HEK293 (cell line): ENCODE data around the gene GNLY.

ENCODE experiments used
- ATF2 ChIP-seq: fragments of 450-650 bp; formaldehyde crosslinking; IDR thresholded peaks from 2 replicates; pipeline ENCODE4 v1.5.1; 2016; ENCODE audit warnings: missing biosample characterization, missing genetic modification characterization, low read depth
- CTCF ChIP-seq: fragments of 450-650 bp; formaldehyde crosslinking; IDR thresholded peaks from 2 replicates; pipeline ENCODE4 v1.5.1; 2016; ENCODE audit warnings: missing biosample characterization, missing genetic modification characterization
- MYNN ChIP-seq: fragments of 450-650 bp; formaldehyde crosslinking; IDR thresholded peaks from 2 replicates; pipeline ENCODE4 v1.5.1; 2016; ENCODE audit warnings: missing biosample characterization, missing genetic modification characterization, borderline replicate concordance
- WT1 ChIP-seq: fragments of 450-650 bp; formaldehyde crosslinking; IDR thresholded peaks from 2 replicates; pipeline ENCODE4 v1.5.1; 2016; ENCODE audit warnings: missing biosample characterization, missing genetic modification characterization
- YY1 ChIP-seq: fragments of 450-650 bp; formaldehyde crosslinking; IDR thresholded peaks from 2 replicates; pipeline ENCODE4 v1.5.1; 2018; ENCODE audit warnings: missing biosample characterization, missing genetic modification characterization
- ZBTB1 ChIP-seq: fragments of 450-650 bp; formaldehyde crosslinking; IDR thresholded peaks from 2 replicates; pipeline ENCODE4 v1.5.1; 2016; ENCODE audit warnings: missing biosample characterization, missing genetic modification characterization
- ZNF175 ChIP-seq: fragments of 450-650 bp; formaldehyde crosslinking; IDR thresholded peaks from 2 replicates; pipeline ENCODE4 v1.5.1; 2016; ENCODE audit warnings: missing biosample characterization, missing genetic modification characterization
- ZNF221 ChIP-seq: fragments of 450-650 bp; formaldehyde crosslinking; IDR thresholded peaks from 2 replicates; pipeline ENCODE4 v1.5.1; 2017; ENCODE audit warnings: missing biosample characterization, missing genetic modification characterization, borderline replicate concordance
- ZNF274 ChIP-seq, 2 experiments: fragments of 200-500 bp in 1 of 2; fragments of 450-650 bp in 1 of 2; sonication (Bioruptor generic) in 1 of 2; formaldehyde crosslinking in 1 of 2; IDR thresholded peaks; 2 replicates each; pipeline versions ENCODE4 v1.5.1 to v1.6.1; 2014 to 2016; ENCODE audit warnings: borderline replicate concordance in 1 of 2, inconsistent platforms in 1 of 2, low read length in 1 of 2, missing biosample characterization in 1 of 2, missing genetic modification characterization in 1 of 2
- ZNF391 ChIP-seq: fragments of 450-650 bp; formaldehyde crosslinking; IDR thresholded peaks from 2 replicates; pipeline ENCODE4 v1.5.1; 2016; ENCODE audit warnings: low read depth, missing biosample characterization, missing genetic modification characterization, borderline replicate concordance
- ZNF423 ChIP-seq: fragments of 450-650 bp; formaldehyde crosslinking; IDR thresholded peaks from 2 replicates; pipeline ENCODE4 v1.5.1; 2016; ENCODE audit warnings: missing biosample characterization, missing genetic modification characterization
- ZNF585B ChIP-seq: fragments of 450-650 bp; formaldehyde crosslinking; IDR thresholded peaks from 2 replicates; pipeline ENCODE4 v1.5.1; 2016; ENCODE audit warnings: missing biosample characterization, missing genetic modification characterization
- TF ChIP-seq, protein P1 (sequence below): fragments of 450-650 bp; formaldehyde crosslinking; IDR thresholded peaks from 2 replicates; pipeline ENCODE4 v1.5.1; 2016; ENCODE audit warnings: missing biosample characterization, missing genetic modification characterization, borderline replicate concordance
- TF ChIP-seq, protein P2 (sequence below): fragments of 450-650 bp; formaldehyde crosslinking; IDR thresholded peaks from 2 replicates; pipeline ENCODE4 v1.5.1; 2017; ENCODE audit warnings: missing biosample characterization, missing genetic modification characterization

- TF ChIP-seq, protein P1, sequence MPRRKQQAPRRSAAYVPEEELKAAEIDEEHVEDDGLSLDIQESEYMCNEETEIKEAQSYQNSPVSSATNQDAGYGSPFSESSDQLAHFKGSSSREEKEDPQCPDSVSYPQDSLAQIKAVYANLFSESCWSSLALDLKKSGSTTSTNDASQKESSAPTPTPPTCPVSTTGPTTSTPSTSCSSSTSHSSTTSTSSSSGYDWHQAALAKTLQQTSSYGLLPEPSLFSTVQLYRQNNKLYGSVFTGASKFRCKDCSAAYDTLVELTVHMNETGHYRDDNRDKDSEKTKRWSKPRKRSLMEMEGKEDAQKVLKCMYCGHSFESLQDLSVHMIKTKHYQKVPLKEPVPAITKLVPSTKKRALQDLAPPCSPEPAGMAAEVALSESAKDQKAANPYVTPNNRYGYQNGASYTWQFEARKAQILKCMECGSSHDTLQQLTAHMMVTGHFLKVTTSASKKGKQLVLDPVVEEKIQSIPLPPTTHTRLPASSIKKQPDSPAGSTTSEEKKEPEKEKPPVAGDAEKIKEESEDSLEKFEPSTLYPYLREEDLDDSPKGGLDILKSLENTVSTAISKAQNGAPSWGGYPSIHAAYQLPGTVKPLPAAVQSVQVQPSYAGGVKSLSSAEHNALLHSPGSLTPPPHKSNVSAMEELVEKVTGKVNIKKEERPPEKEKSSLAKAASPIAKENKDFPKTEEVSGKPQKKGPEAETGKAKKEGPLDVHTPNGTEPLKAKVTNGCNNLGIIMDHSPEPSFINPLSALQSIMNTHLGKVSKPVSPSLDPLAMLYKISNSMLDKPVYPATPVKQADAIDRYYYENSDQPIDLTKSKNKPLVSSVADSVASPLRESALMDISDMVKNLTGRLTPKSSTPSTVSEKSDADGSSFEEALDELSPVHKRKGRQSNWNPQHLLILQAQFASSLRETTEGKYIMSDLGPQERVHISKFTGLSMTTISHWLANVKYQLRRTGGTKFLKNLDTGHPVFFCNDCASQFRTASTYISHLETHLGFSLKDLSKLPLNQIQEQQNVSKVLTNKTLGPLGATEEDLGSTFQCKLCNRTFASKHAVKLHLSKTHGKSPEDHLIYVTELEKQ, result no peak
- TF ChIP-seq, protein P2, sequence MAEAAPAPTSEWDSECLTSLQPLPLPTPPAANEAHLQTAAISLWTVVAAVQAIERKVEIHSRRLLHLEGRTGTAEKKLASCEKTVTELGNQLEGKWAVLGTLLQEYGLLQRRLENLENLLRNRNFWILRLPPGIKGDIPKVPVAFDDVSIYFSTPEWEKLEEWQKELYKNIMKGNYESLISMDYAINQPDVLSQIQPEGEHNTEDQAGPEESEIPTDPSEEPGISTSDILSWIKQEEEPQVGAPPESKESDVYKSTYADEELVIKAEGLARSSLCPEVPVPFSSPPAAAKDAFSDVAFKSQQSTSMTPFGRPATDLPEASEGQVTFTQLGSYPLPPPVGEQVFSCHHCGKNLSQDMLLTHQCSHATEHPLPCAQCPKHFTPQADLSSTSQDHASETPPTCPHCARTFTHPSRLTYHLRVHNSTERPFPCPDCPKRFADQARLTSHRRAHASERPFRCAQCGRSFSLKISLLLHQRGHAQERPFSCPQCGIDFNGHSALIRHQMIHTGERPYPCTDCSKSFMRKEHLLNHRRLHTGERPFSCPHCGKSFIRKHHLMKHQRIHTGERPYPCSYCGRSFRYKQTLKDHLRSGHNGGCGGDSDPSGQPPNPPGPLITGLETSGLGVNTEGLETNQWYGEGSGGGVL, result no peak
- TF ChIP-seq ZNF391 (tag by site-specific recombination), result no peak
- no peak for TF ChIP-seq CTCF (tag by site-specific recombination)
- no peak for TF ChIP-seq MYNN (tag by site-specific recombination)
- TF ChIP-seq ZNF274 (IDR thresholded peaks at IDR 0.05; ENCODE audit: low read length), result no peak
- no peak for TF ChIP-seq ZNF274 (tag by site-specific recombination; IDR thresholded peaks at IDR 0.05; ENCODE audit: borderline replicate concordance)
- no peak for TF ChIP-seq WT1 (tag by site-specific recombination)
- TF ChIP-seq ZNF423 (tag by site-specific recombination), result no peak
- TF ChIP-seq ATF2 (tag by site-specific recombination), result no peak
- TF ChIP-seq ZNF175, result no peak
- no peak for TF ChIP-seq ZBTB1 (tag by site-specific recombination)
- no peak for TF ChIP-seq ZNF585B (tag by site-specific recombination)
- TF ChIP-seq ZNF221 (tag by site-specific recombination), result no peak
- no peak for TF ChIP-seq YY1 (tag by site-specific recombination)
Measured at GRCh38 chr2:85663594-85664565, 30.3 kb upstream of the GNLY start.
